ENCODE data around the gene CTRB1. TPM values are rescaled to one million over a fixed set of nuclear protein-coding genes. Genes with fewer than 3 reads are reported as not detected.

The CTRB1 gene
- total RNA-seq, 1 donor from 2014 or later: not detected

GRCh38 chr16:75257886-75258806 is 39.4 kb downstream of the CTRB1 start:
- TF ChIP-seq CTCF (IDR thresholded peaks at IDR 0.05; ENCODE audit: unreplicated experiment): no peak
- H3K9me3 Mint-ChIP-seq (ENCODE audit: unreplicated experiment): no peaks in the 10 kb centered on the region
- H3K27ac Mint-ChIP-seq (ENCODE audit: unreplicated experiment): peak overlapping the region; percentile 91
- peaks cover 12% of the 10 kb centered on the region for H3K36me3 Mint-ChIP-seq (ENCODE audit: low read depth, unreplicated experiment)
- no peak for DNase-seq (ENCODE audit: low spot score)
- peak overlapping the region; percentile 62 for H3K4me3 Mint-ChIP-seq (ENCODE audit: unreplicated experiment)
- peaks cover 18% of the 10 kb centered on the region for H3K27me3 Mint-ChIP-seq (ENCODE audit: unreplicated experiment)
- H3K4me1 Mint-ChIP-seq (ENCODE audit: unreplicated experiment): peaks cover 65% of the 10 kb centered on the region

- H3K4me1 Mint-ChIP-seq (ENCODE audit: unreplicated experiment): peaks cover 65% of the 10 kb centered on the region
- no peak overlapping the region for H3K4me3 Mint-ChIP-seq (ENCODE audit: unreplicated experiment)
- no peak overlapping the region for H3K27ac Mint-ChIP-seq (ENCODE audit: unreplicated experiment)
- TF ChIP-seq CTCF (IDR thresholded peaks at IDR 0.05; ENCODE audit: unreplicated experiment): no peak
- H3K9me3 Mint-ChIP-seq (ENCODE audit: unreplicated experiment): no peaks in the 10 kb centered on the region
- peaks cover 18% of the 10 kb centered on the region for H3K27me3 Mint-ChIP-seq (ENCODE audit: unreplicated experiment)
- H3K36me3 Mint-ChIP-seq (ENCODE audit: low read depth, unreplicated experiment): peaks cover 14% of the 10 kb centered on the region
- no peak for DNase-seq (ENCODE audit: low spot score)
These were observed 40.0 kb downstream of the CTRB1 start for GRCh38 chr16:75258807-75259141.

- Mint-ChIP-seq H3K9me3 (ENCODE audit: unreplicated experiment) (no peaks in the 10 kb centered on the region), H3K27ac (ENCODE audit: unreplicated experiment) (no peak overlapping the region), H3K36me3 (ENCODE audit: low read depth, unreplicated experiment) (peaks cover 23% of the 10 kb centered on the region), H3K27me3 (ENCODE audit: unreplicated experiment) (peaks cover 26% of the 10 kb centered on the region), H3K4me3 (ENCODE audit: unreplicated experiment) (peak overlapping the region; percentile 39), H3K4me1 (ENCODE audit: unreplicated experiment) (peaks cover 54% of the 10 kb centered on the region)
- DNase-seq (ENCODE audit: low spot score): no peak
- no peak for TF ChIP-seq CTCF (IDR thresholded peaks at IDR 0.05; ENCODE audit: unreplicated experiment)
These were observed 42.2 kb downstream of the CTRB1 start for GRCh38 chr16:75260851-75261589.

- H3K27me3 Mint-ChIP-seq (ENCODE audit: unreplicated experiment): peaks cover 28% of the 10 kb centered on the region
- H3K9me3 Mint-ChIP-seq (ENCODE audit: unreplicated experiment): no peaks in the 10 kb centered on the region
- peaks cover 23% of the 10 kb centered on the region for H3K36me3 Mint-ChIP-seq (ENCODE audit: low read depth, unreplicated experiment)
- peak overlapping the region; percentile 86 for H3K27ac Mint-ChIP-seq (ENCODE audit: unreplicated experiment)
- peak overlapping the region; percentile 74 for H3K4me3 Mint-ChIP-seq (ENCODE audit: unreplicated experiment)
- TF ChIP-seq CTCF (IDR thresholded peaks at IDR 0.05; ENCODE audit: unreplicated experiment): no peak
- DNase-seq (ENCODE audit: low spot score): no peak
- H3K4me1 Mint-ChIP-seq (ENCODE audit: unreplicated experiment): peaks cover 57% of the 10 kb centered on the region
These were observed 42.8 kb downstream of the CTRB1 start for GRCh38 chr16:75261590-75262078.
